GM21786 (cell line): ENCODE data around the gene MRO.

Experiments
- ATAC-seq: cut with Tn5 transposase; IDR thresholded peaks from one replicate; pipeline ENCODE4 v1.9.1; 2021; ENCODE audit not compliant: unreplicated experiment

MRO gene

DNA sequence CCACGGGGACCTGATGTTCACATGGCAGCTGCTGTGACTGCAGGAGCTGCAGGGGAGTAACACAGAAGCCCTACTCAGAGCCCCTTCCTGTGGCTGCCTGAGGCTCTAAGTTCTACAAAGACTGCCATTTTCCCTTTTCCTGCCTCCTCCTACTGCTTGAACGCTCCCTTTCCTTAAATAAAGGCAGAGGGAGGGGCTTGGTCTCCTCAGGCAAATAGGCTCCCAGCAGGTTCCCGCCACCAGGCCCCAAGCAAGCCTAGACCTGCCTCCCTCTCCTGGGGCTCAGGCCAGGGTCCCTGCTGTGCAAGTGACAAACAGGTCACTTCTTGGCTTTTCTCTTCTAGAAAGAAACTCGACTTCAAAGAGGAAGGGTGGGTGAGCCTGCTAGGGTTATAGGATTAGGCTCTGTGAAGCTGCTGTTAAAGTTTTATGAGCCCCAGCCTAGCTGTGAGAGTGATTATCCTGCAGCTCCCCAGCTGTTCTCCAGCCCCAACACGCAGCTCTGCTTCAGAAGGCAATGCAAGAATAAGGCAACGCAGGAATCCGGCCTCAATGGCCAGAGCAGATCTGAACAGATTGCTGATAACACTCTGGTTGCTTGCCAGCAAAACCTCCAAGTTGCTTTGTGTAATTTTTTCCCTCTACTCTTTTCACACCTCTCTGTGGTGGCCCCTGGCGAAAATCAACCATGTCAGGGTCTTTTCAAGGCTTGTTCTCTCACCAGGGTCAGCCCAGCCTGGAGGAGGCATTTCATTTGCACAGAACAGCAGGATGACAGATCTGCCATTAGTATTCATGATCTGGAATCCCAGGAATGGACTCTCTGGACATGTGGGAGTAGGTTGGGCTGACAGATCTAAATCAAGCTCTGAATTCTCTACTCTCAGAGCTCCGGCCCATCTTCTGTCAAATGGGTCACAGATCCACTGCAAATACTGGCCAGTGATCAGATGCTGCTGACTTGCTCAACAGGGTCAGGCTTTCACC lies 71.3 kb downstream of the MRO start:
- ATAC-seq, result no peak

DNA sequence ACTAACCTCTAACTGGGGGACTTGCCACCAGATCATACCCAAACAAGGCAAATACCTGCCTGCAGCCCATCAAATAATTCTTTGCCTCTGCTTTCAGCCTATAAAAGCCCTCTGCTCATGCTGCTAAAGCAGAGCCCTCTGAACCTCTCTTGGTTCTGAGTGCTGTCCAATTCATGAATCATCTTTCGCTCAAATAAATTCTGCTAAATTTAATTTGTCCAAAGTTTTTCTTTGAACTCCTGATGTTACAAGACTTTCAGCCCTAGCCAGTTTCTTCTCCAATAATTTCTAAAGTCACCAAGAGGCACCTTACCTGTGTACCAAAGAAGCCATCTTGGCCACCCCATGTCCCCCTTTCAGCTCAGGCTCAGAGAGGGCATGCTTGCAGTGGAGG lies 72.0 kb downstream of the MRO start:
- ATAC-seq, result no peak

DNA sequence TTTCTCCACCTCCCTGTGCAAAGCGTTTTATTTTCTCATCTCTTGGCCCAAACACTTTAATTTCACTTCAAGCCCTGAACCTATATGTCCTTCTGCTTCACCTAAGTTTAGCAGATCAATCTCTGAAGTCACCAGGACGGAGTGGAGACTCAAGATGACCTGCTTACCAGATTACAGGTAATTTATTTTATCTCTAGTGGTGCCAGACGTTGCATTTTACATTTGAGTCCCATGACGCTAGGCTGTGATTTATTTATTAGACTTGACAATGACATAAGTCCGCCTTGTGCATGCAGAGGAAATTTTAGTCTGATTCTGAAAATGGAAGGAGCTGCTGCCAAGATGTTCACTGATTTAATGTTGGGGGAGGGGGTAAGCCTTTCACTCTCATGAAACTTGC lies 73.9 kb downstream of the MRO start:
- ATAC-seq, result no peak
